GM12872 (cell line): ENCODE results near the gene ZNF341.

ENCODE experiments used
- TF ChIP-seq, protein P1 (sequence below): IDR thresholded peaks from 3 replicates; pipeline ENCODE4 v1.5.1; 2011; ENCODE audit warnings: low read depth, mild to moderate bottlenecking, low read length, moderate library complexity; ENCODE audit not compliant: insufficient read depth

The ZNF341 gene

DNA sequence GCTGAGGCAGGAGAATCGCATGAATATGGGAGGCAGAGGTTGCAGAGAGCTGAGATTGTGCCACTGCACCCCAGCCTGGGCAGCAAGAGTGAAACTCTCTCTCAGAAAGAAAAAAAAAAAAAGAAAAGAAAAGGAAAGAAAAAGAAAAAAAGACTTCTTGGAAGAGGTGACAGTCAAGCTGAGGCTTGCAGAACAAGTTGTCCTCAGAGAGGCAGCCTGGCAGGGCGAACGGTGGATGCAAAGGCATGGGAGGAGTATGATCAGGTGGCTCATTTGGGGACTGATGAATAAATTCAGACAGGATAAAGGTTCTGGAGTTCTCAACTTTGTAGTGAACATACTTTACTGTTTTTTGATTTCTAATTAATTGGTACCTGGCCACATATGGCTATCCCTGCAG lies 12.4 kb downstream of the ZNF341 start:
- TF ChIP-seq, protein P1, sequence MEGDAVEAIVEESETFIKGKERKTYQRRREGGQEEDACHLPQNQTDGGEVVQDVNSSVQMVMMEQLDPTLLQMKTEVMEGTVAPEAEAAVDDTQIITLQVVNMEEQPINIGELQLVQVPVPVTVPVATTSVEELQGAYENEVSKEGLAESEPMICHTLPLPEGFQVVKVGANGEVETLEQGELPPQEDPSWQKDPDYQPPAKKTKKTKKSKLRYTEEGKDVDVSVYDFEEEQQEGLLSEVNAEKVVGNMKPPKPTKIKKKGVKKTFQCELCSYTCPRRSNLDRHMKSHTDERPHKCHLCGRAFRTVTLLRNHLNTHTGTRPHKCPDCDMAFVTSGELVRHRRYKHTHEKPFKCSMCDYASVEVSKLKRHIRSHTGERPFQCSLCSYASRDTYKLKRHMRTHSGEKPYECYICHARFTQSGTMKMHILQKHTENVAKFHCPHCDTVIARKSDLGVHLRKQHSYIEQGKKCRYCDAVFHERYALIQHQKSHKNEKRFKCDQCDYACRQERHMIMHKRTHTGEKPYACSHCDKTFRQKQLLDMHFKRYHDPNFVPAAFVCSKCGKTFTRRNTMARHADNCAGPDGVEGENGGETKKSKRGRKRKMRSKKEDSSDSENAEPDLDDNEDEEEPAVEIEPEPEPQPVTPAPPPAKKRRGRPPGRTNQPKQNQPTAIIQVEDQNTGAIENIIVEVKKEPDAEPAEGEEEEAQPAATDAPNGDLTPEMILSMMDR: no peak

DNA sequence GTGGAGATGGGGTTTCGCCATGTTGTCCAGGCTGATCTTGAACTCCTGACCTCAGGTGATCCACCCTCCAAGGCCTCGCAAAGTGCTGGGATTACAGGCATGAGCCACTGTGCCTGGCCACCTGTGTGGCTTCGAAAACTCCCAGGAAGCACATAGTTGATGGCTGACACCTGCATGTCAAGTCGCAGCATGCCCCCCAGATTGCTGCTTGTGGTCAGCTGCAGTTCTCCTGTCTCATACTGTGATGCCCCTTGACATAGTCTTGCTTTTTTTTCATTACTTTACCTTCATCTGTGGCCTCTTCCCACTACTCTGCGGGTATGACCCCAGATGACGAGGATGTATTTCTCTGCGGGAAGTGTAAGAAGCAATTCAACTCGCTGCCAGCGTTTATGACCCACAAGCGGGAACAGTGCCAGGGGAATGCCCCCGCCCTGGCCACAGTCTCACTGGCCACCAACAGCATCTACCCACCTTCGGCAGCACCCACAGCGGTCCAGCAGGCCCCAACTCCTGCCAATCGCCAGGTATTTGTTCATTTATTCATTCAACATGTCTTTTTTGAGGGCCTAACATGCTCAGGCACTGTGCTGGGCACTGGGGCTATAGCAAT lies 13.1 kb downstream of the ZNF341 start:
- TF ChIP-seq, protein P1: no peak

DNA sequence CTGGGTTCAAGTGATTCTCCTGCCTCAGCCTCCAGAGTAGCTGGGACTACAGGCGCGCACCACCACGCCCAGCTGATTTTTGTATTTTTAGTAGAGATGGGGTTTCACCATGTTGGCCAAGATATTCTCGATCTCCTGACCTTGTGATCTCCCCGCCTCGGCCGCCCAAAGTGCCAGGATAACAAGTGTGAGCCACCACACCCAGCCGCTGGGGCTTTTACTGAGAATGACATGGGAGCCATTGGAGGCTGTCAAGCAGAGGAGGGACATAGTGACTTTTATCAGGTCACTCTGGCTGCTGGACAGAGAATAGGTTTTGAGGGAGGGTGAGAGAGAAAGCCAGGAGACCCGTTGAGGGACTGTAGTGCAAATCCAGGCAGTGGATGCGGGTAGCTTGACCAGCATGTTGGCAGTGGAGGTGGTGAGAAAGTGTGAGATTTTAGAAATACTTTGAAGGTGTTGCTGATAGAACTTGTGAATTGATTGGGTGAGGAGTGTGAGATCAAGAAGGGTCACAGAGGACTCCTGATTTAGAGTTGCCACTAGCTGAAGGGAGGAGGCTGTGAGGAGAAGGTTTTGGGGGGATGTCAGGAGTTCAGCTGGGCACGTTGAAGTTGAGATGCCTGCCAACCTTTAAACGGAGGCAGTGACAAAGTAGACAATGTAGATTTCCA lies 14.7 kb downstream of the ZNF341 start:
- TF ChIP-seq, protein P1: no peak

GRCh38 chr20:33751775-33752174 lies 20.0 kb downstream of the ZNF341 start:
- TF ChIP-seq, protein P1: no peak

GRCh38 chr20:33753143-33753542 lies 21.3 kb downstream of the ZNF341 start:
- TF ChIP-seq, protein P1: no peak

DNA sequence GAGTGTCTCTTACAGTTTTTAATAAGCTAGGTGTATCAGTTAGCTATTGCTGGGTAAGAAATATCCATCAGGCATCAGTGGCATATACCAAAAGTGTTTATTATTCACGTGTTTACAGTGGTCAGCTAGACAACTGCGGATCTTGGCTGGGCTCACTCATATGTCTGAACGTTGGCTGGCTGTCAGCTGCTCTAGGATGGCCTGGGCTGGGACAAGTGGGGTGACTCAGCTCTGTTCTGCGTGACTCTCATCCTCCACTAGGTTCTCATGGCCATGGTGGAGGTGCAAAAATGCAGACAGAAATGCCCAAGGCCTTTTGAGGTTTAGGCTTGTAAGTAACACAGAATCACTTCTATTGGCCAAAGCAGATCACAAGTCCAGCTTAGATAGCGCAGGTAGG lies 22.0 kb downstream of the ZNF341 start:
- TF ChIP-seq, protein P1: no peak

- TF ChIP-seq, protein P1: no peak
Observed at GRCh38 chr20:33757046-33757445, 25.2 kb downstream of the ZNF341 start.
